Liver (tissue), 9 donors: Measurements from ENCODE around the gene MADD. TPM values are rescaled to one million over a fixed set of nuclear protein-coding genes. Genes with fewer than 3 reads are reported as not detected.
A peak's percentile ranks its signal among the peaks of the same experiment; 100 is the strongest.

ENCODE experiments used
- DNase-seq: peaks from one replicate; pipeline ENCODE4 v3.0.0-alpha.2; 2017; ENCODE audit warnings: low spot score
- H3K27ac ChIP-seq, 2 donors: one replicate each; pipeline ENCODE4 v1.7.0; 2013; ENCODE audit warnings: inconsistent platforms in 2 of 2, low read length in 2 of 2, control low read depth in 1 of 2, low read depth in 1 of 2, mild to moderate bottlenecking in 1 of 2
- H3K27me3 ChIP-seq, 4 donors: one replicate each; pipeline versions ENCODE4 v1.6.1 to v1.7.0; 2013; ENCODE audit warnings: low read length in 3 of 4, inconsistent platforms in 1 of 4, mild to moderate bottlenecking in 1 of 4, moderate library complexity in 1 of 4; ENCODE audit not compliant: control insufficient read depth in 4 of 4, insufficient read depth in 4 of 4
- H3K36me3 ChIP-seq, 4 donors: one replicate each; pipeline versions ENCODE4 v1.6.1 to v1.7.0; 2013; ENCODE audit warnings: low read length in 3 of 4, mild to moderate bottlenecking in 3 of 4, low read depth in 1 of 4, moderate library complexity in 1 of 4; ENCODE audit not compliant: control insufficient read depth in 4 of 4, insufficient read depth in 3 of 4
- H3K4me1 ChIP-seq, 4 donors: one replicate each; pipeline versions ENCODE4 v1.6.1 to v1.7.0; 2013; ENCODE audit warnings: low read length in 3 of 4, mild to moderate bottlenecking in 3 of 4, moderate library complexity in 1 of 4; ENCODE audit not compliant: control insufficient read depth in 4 of 4, insufficient read depth in 4 of 4
- H3K4me3 ChIP-seq, 3 donors: one replicate each; pipeline versions ENCODE4 v1.6.1 to v1.7.0; 2013; ENCODE audit warnings: low read length in 3 of 3, control low read depth in 1 of 3, low read depth in 1 of 3, mild to moderate bottlenecking in 1 of 3
- H3K9ac ChIP-seq, 2 donors: one replicate each; pipeline ENCODE4 v1.7.0; 2013; ENCODE audit warnings: low read length in 2 of 2, mild to moderate bottlenecking in 2 of 2, moderate library complexity in 2 of 2, control low read depth in 1 of 2, low read depth in 1 of 2
- H3K9me3 ChIP-seq, 4 donors: one replicate each; pipeline versions ENCODE4 v1.6.1 to v1.7.0; 2013; ENCODE audit warnings: low read length in 3 of 4; ENCODE audit not compliant: control insufficient read depth in 4 of 4
- ATF3 ChIP-seq: IDR thresholded peaks from 2 replicates; pipeline ENCODE4 v1.6.1; 2016; ENCODE audit warnings: antibody characterized with exemption
- CTCF ChIP-seq: fragments of 150-350 bp; IDR thresholded peaks from 2 replicates; pipeline ENCODE4 v1.5.1; 2017; ENCODE audit warnings: improper control_type of control experiment, low read depth, low read length; ENCODE audit not compliant: missing input control
- EGR1 ChIP-seq, 2 donors: IDR thresholded peaks; 2 replicates each; pipeline ENCODE4 v1.6.1; 2016 to 2018; ENCODE audit warnings: antibody characterized with exemption in 2 of 2, low read depth in 2 of 2
- FOXA1 ChIP-seq: IDR thresholded peaks from 2 replicates; pipeline ENCODE4 v1.6.1; 2016; ENCODE audit warnings: antibody characterized with exemption
- FOXA2 ChIP-seq: IDR thresholded peaks from 2 replicates; pipeline ENCODE4 v1.6.1; 2016; ENCODE audit warnings: antibody characterized with exemption
- GABPA ChIP-seq, 2 donors: IDR thresholded peaks in 1 of 2; conservative IDR thresholded peaks in 1 of 2; 2 replicates each; pipeline ENCODE4 v1.6.1; 2016; ENCODE audit warnings: antibody characterized with exemption in 2 of 2, mild to moderate bottlenecking in 1 of 2, moderate library complexity in 1 of 2
- HNF4A ChIP-seq, 2 donors: conservative IDR thresholded peaks; 2 replicates each; pipeline ENCODE4 v1.6.1; 2016; ENCODE audit warnings: antibody characterized with exemption in 2 of 2, mild to moderate bottlenecking in 2 of 2
- HNF4G ChIP-seq: IDR thresholded peaks from 2 replicates; pipeline ENCODE4 v1.6.1; 2016; ENCODE audit warnings: antibody characterized with exemption
- JUND ChIP-seq, 2 donors: IDR thresholded peaks; 2 replicates each; pipeline ENCODE4 v1.6.1; 2016; ENCODE audit warnings: antibody characterized with exemption in 2 of 2
- NR2F2 ChIP-seq: IDR thresholded peaks from 2 replicates; pipeline ENCODE4 v1.6.1; 2016; ENCODE audit warnings: antibody characterized with exemption
- RAD21 ChIP-seq, 2 donors: IDR thresholded peaks; 2 replicates each; pipeline ENCODE4 v1.6.1; 2016; ENCODE audit warnings: antibody characterized with exemption in 2 of 2, mild to moderate bottlenecking in 2 of 2
- RXRA ChIP-seq, 2 donors: IDR thresholded peaks; 2 replicates each; pipeline ENCODE4 v1.6.1; 2017 to 2018; ENCODE audit warnings: antibody characterized with exemption in 2 of 2, mild to moderate bottlenecking in 1 of 2
- SP1 ChIP-seq: IDR thresholded peaks from 2 replicates; pipeline ENCODE4 v1.6.1; 2018; ENCODE audit warnings: antibody characterized with exemption, mild to moderate bottlenecking
- TAF1 ChIP-seq: conservative IDR thresholded peaks from 2 replicates; pipeline ENCODE4 v1.6.1; 2016; ENCODE audit warnings: antibody characterized with exemption, mild to moderate bottlenecking
- YY1 ChIP-seq: IDR thresholded peaks from 2 replicates; pipeline ENCODE4 v1.6.1; 2016; ENCODE audit warnings: antibody characterized with exemption, mild to moderate bottlenecking
- WGBS: extraction: QIAGEN DNeasy Blood & Tissue Kit; methylation state at CpG from one replicate; pipeline ENCODE4 v1.1.7; 2013; 5-methylcytosine and 5-hydroxymethylcytosine counted together
- polyA plus RNA-seq, 2 donors: library from polyadenylated mRNA; stranded (reverse) in 1 of 2; unstranded in 1 of 2; fragments of 200-250 nt in 1 of 2; fragments of >200 nt in 1 of 2; fragmentation: Nextera tagmentation in 1 of 2; extraction: Ambion mirVana in 1 of 2; gene quantifications; one replicate each; pipeline versions ENCODE4 v1.2.1 to v1.2.3, GENCODE V29; 2013 to 2015
- total RNA-seq, 2 donors: library from RNA; depleted of rRNA; stranded (reverse); fragments of >200 nt; gene quantifications; one replicate each; pipeline ENCODE4 v1.2.3, GENCODE V29; 2014
- TF ChIP-seq, protein P1 (sequence below): IDR thresholded peaks from 2 replicates; pipeline ENCODE4 v1.6.1; 2016; ENCODE audit warnings: antibody characterized with exemption
- TF ChIP-seq, protein P2 (sequence below): IDR thresholded peaks from 2 replicates; pipeline ENCODE4 v1.6.1; 2016; ENCODE audit warnings: antibody characterized with exemption, mild to moderate bottlenecking
- TF ChIP-seq, protein P3 (sequence below): IDR thresholded peaks from 2 replicates; pipeline ENCODE4 v1.6.1; 2016; ENCODE audit warnings: antibody characterized with exemption
- donor health status: healthy.
- donor health status: healthy.
- donor health status: healthy.
- donor health status: healthy.
- donor health status: healthy.

Gene MADD
- total and polyA plus RNA-seq, 4 donors = 9.9 to 20.5 (median 11.1) TPM

DNA sequence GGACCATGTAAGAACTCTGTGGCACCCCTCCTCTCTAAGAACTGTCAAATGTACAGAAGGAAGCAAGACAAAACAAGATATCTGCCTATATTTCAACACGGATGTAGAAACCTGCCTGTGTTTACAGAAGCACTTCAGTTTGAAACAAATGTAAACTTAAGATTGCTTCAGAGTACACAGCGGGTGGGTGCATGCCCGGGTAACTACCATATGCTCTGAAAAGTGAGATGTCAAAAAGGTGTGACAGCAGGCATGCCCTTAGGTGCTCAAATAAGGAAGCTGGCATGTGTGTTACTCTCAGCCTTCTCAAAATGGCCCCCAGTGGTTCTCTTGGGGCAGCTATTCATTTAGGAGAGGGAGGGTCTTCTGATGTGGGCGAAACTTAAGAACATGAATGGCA is 26.5 kb upstream of the MADD start:
- H3K9me3 ChIP-seq = no peaks in the 10 kb centered on the region
- H3K27ac ChIP-seq = peak overlapping the region; percentile 31 to 63
- H3K36me3 ChIP-seq = peaks cover 13 to 35% (median 35%) of the 10 kb centered on the region in 4 donors
- 41% methylated on average over 4 of the region's 4 CpGs for WGBS
- H3K27me3 ChIP-seq = no peaks in the 10 kb centered on the region
- DNase-seq = no peak
- peaks cover 9 to 54% (median 42%) of the 10 kb centered on the region in 4 donors for H3K4me1 ChIP-seq
- TF ChIP-seq TAF1 (no peak), NR2F2 (peak; percentile 28), JUND (IDR thresholded peaks at IDR 0.05) (peak; percentile 30 to 32), HNF4G (no peak), RXRA (IDR thresholded peaks at IDR 0.05) (peak; percentile 82 to 91), SP1 (peak; percentile 68), HNF4A (conservative IDR thresholded peaks at IDR 0.05) (peak; percentile 77 to 79), RAD21 (IDR thresholded peaks at IDR 0.05) (peak; percentile 24 to 39), EGR1 (IDR thresholded peaks at IDR 0.05; ENCODE audit: low read depth in 2 of 2) (peak in 1 of 2 donors; percentile 31), GABPA (IDR thresholded peaks at IDR 0.05 in 1 of 2, conservative IDR thresholded peaks at IDR 0.05 in 1 of 2) (peak in 1 of 2 donors; percentile 67), ATF3 (no peak), FOXA2 (peak; percentile 99), YY1 (peak; percentile 87), FOXA1 (peak; percentile 98), CTCF (no peak)
- TF ChIP-seq, protein P1, sequence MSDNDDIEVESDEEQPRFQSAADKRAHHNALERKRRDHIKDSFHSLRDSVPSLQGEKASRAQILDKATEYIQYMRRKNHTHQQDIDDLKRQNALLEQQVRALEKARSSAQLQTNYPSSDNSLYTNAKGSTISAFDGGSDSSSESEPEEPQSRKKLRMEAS = peak; percentile 92
- TF ChIP-seq, protein P2, sequence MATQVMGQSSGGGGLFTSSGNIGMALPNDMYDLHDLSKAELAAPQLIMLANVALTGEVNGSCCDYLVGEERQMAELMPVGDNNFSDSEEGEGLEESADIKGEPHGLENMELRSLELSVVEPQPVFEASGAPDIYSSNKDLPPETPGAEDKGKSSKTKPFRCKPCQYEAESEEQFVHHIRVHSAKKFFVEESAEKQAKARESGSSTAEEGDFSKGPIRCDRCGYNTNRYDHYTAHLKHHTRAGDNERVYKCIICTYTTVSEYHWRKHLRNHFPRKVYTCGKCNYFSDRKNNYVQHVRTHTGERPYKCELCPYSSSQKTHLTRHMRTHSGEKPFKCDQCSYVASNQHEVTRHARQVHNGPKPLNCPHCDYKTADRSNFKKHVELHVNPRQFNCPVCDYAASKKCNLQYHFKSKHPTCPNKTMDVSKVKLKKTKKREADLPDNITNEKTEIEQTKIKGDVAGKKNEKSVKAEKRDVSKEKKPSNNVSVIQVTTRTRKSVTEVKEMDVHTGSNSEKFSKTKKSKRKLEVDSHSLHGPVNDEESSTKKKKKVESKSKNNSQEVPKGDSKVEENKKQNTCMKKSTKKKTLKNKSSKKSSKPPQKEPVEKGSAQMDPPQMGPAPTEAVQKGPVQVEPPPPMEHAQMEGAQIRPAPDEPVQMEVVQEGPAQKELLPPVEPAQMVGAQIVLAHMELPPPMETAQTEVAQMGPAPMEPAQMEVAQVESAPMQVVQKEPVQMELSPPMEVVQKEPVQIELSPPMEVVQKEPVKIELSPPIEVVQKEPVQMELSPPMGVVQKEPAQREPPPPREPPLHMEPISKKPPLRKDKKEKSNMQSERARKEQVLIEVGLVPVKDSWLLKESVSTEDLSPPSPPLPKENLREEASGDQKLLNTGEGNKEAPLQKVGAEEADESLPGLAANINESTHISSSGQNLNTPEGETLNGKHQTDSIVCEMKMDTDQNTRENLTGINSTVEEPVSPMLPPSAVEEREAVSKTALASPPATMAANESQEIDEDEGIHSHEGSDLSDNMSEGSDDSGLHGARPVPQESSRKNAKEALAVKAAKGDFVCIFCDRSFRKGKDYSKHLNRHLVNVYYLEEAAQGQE = no peak
- TF ChIP-seq, protein P3, sequence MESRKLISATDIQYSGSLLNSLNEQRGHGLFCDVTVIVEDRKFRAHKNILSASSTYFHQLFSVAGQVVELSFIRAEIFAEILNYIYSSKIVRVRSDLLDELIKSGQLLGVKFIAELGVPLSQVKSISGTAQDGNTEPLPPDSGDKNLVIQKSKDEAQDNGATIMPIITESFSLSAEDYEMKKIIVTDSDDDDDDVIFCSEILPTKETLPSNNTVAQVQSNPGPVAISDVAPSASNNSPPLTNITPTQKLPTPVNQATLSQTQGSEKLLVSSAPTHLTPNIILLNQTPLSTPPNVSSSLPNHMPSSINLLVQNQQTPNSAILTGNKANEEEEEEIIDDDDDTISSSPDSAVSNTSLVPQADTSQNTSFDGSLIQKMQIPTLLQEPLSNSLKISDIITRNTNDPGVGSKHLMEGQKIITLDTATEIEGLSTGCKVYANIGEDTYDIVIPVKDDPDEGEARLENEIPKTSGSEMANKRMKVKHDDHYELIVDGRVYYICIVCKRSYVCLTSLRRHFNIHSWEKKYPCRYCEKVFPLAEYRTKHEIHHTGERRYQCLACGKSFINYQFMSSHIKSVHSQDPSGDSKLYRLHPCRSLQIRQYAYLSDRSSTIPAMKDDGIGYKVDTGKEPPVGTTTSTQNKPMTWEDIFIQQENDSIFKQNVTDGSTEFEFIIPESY = peak; percentile 64
- no peak overlapping the region for H3K4me3 ChIP-seq
- H3K9ac ChIP-seq = peak overlapping the region in 1 of 2 donors; percentile 1
